Left ventricle myocardium inferior (tissue), 1 donor: ENCODE data around the gene KRTAP5-5. TPM values are rescaled to one million over a fixed set of nuclear protein-coding genes. Genes with fewer than 3 reads are reported as not detected.
"Not testable (repeated sequence)": the region's sequence is repeated elsewhere in the genome, so short reads cannot be mapped to it uniquely, and the experiment has no call there.

Experiments used
- DNase-seq: peaks from one replicate; pipeline ENCODE4 v3.0.0-alpha.2; 2020
- H3K27ac ChIP-seq: fragments of 200-600 bp; replicated peaks from 2 replicates; pipeline ENCODE4 v1.8.0; 2021
- H3K27me3 ChIP-seq: fragments of 200-600 bp; 2 replicates; pipeline ENCODE4 v1.8.0; 2021; ENCODE audit warnings: low read depth
- H3K36me3 ChIP-seq: fragments of 200-600 bp; 2 replicates; pipeline ENCODE4 v1.8.0; 2021
- H3K4me1 ChIP-seq: fragments of 200-600 bp; 2 replicates; pipeline ENCODE4 v1.8.0; 2021
- H3K4me3 ChIP-seq: fragments of 200-600 bp; 2 replicates; pipeline ENCODE4 v1.8.0; 2021; ENCODE audit warnings: mild to moderate bottlenecking, moderate library complexity
- H3K9me3 ChIP-seq: fragments of 200-600 bp; replicated peaks from 2 replicates; pipeline ENCODE4 v1.8.0; 2021
- intact Hi-C: fragments of 100-400 bp; cut with micrococcal nuclease; formaldehyde crosslinking; loops from one replicate; pipeline ENCODE4 v1.11.0; 2022
- long read RNA-seq: library from polyadenylated mRNA; unstranded; transcript quantifications from one replicate; pipeline ENCODE4 v2.0.0, GENCODE V29; 2021
- total RNA-seq: library from RNA; stranded (reverse); fragmentation: NEBNext Ultra II Directional; extraction: Animal tissue kit (Norgen Biotek cat#: 25700); gene quantifications from one replicate; pipeline ENCODE4 v1.2.1, GENCODE V29; 2021
- TF ChIP-seq, protein P1 (sequence below): fragments of 200-600 bp; IDR thresholded peaks from 2 replicates; pipeline ENCODE4 v1.8.0; 2021; ENCODE audit warnings: antibody characterized with exemption, mild to moderate bottlenecking, borderline replicate concordance
- donor health status: DM: no; HTN: yes; CAD: no; lungs with severe emphysema.

Gene KRTAP5-5, protein sequence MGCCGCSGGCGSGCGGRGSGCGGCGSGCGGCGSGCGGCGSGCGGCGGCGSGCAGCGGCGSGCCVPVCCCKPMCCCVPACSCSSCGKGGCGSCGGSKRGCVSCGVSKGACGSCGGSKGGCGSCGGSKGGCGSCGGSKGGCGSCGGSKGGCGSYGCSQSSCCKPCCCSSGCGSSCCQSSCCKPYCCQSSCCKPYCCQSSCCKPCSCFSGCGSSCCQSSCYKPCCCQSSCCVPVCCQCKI
- total RNA-seq, result not detected
- long read RNA-seq, result 0 reads

DNA sequence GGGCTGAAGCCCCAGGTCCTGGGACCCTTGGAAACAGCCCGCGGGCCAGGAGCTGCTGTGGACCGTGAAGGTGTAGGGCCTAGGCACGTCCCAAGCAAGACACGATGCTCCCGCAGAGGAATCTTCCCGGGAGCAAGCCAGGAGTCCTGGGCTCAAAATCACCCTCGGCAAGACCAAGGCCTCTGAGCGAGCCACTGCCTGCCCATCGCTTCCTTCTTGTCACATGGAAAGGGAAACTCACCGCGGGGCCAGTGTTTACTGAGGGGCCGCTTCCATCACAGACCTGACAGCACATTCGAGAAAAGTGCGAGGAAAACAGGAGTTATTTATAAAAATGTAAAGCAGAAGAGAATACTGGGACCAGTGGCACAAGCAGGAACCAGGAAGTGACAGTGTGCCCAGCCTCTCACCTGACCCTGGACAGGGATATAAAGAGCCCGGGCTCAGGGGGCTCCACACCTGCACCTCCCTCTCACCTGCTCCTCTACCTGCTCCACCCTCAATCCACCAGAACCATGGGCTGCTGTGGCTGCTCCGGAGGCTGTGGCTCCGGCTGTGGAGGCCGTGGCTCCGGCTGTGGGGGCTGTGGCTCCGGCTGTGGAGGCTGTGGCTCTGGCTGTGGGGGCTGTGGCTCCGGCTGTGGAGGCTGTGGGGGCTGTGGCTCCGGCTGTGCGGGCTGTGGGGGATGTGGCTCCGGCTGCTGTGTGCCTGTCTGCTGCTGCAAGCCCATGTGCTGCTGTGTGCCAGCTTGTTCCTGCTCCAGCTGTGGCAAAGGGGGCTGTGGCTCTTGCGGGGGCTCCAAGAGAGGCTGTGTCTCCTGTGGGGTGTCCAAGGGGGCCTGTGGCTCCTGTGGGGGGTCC is at the start of gene KRTAP5-5:
TSS of gene KRTAP5-5 (plus strand) at position 450 of the 860 bp plus-strand sequence. CDS start at position 516, 66 bp downstream.
- no peak within 1 kb of the TSS for H3K27ac ChIP-seq
- H3K27me3 ChIP-seq, result peaks cover 72% of the 10 kb centered on the region
- intact Hi-C loops, result no loop called here
- no peak for DNase-seq
- H3K4me1 ChIP-seq, result peaks cover 17% of the 10 kb centered on the region
- H3K4me3 ChIP-seq, result no peak within 1 kb of the TSS
- no peaks in the 10 kb centered on the region for H3K9me3 ChIP-seq
- H3K36me3 ChIP-seq, result no peaks in the 10 kb centered on the region
- TF ChIP-seq, protein P1, sequence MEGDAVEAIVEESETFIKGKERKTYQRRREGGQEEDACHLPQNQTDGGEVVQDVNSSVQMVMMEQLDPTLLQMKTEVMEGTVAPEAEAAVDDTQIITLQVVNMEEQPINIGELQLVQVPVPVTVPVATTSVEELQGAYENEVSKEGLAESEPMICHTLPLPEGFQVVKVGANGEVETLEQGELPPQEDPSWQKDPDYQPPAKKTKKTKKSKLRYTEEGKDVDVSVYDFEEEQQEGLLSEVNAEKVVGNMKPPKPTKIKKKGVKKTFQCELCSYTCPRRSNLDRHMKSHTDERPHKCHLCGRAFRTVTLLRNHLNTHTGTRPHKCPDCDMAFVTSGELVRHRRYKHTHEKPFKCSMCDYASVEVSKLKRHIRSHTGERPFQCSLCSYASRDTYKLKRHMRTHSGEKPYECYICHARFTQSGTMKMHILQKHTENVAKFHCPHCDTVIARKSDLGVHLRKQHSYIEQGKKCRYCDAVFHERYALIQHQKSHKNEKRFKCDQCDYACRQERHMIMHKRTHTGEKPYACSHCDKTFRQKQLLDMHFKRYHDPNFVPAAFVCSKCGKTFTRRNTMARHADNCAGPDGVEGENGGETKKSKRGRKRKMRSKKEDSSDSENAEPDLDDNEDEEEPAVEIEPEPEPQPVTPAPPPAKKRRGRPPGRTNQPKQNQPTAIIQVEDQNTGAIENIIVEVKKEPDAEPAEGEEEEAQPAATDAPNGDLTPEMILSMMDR, result no peak

DNA sequence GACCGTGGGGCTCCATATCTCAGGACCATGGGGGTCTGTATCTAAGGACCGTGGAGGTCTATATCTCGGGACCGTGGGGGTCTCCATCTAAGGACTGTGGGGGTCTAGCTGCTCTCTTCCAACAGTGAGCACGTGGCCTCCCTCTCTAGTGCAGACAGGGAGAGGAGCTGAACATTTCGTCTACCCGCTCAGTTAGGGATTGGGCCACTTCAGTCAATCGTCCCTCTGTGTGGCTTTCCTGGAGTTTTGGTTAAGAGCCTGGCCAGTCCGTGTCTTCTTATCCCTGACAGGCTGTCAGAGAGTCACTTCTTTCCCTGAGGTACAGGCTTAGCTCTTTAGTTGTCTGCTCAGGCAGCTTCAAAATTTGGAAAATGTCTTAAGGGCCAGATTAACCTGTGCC is 47.6 kb upstream of the KRTAP5-5 start:
- H3K9me3 ChIP-seq, result peaks cover 9% of the 10 kb centered on the region
- intact Hi-C loops, result no loop called here
- no peak for DNase-seq

DNA sequence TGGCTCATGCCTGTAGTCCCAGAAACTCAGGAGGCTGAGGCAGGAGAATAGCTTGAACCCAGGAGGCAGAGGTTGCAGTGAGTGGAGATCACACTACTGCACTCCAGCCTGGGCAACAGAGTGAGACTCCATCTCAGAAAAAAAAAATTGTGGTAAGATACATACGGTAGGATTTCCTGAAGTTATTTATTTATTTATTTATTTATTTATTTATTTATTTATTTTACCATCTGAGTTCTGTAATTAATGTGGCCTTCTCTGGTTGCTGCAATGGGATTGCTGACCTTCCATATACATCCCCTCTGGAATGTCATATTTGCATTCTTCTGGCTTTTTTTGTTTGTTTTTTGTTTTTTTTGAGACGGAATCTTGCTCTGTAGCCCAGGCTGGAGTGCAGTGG is 46.7 kb upstream of the KRTAP5-5 start:
- intact Hi-C loops, H3K4me1 ChIP-seq, H3K9me3 ChIP-seq, H3K27me3 ChIP-seq, H3K27ac ChIP-seq, H3K36me3 ChIP-seq, DNase-seq, H3K4me3 ChIP-seq: not testable (repeated sequence)

More for the DNA sequence above, 47.6 kb upstream of the KRTAP5-5 start:
- no peak overlapping the region for H3K4me3 ChIP-seq
- no peaks in the 10 kb centered on the region for H3K36me3 ChIP-seq
- TF ChIP-seq, protein P1, result no peak
- H3K27ac ChIP-seq, result no peak overlapping the region
- no peaks in the 10 kb centered on the region for H3K27me3 ChIP-seq
- H3K4me1 ChIP-seq, result no peaks in the 10 kb centered on the region

DNA sequence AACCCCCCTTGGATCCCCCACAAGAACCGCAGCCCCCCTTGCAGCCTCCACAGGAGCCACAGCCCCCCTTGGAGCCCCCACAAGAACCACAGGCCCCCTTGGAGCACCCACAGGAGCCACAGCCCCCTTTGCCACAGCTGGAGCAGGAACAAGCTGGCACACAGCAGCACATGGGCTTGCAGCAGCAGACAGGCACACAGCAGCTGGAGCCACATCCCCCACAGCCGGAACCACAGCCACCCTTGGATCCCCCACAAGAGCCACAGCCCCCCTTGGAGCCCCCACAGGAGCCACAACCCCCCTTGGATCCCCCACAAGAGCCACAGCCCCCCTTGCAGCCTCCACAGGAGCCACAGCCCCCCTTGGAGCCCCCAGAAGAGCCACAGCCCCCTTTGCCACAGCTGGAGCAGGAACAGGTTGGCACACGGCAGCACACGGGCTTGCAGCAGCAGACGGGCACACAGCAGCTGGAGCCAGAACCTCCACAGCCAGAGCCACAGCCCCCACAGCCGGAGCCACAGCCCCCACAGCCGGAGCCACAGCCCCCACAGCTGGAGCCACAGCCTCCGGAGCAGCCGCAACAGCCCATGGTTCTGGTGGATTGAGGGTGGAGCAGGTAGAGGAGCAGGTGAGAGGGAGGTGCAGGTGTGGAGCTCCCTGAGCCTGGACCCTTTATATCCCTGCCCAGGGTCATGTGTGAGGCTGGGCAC is 44.8 kb upstream of the KRTAP5-5 start, which contains the start of gene KRTAP5-1:
TSS of gene KRTAP5-1 (minus strand) at position 623 of the 710 bp plus-strand sequence. CDS start at position 589, 34 bp downstream.
- H3K27me3 ChIP-seq, DNase-seq, intact Hi-C loops, H3K9me3 ChIP-seq, H3K4me3 ChIP-seq, H3K36me3 ChIP-seq, H3K27ac ChIP-seq, H3K4me1 ChIP-seq: not testable (repeated sequence)

DNA sequence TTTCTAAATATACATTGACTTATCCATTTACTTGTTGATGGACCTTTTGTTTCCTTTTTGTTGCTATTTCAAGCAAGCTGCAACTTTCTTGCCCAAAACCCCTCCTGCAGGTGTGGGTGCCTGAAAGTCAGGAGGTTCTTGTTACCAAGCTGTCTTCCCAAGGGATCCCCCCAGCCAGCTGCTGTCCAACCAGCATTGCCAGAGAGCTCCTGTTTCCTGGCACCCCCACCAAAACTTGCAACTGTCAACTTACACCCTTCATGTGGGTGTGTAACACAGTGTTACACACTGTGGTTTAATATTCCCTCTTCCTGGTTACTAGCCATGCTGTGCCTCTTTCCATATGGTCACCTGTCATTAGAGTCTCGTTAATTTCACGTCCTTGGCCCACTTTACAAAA is 42.9 kb upstream of the KRTAP5-5 start:
- Histone ChIP-seq H3K36me3 (no peaks in the 10 kb centered on the region), H3K27ac (no peak overlapping the region), H3K4me3 (no peak overlapping the region), H3K9me3 (no peaks in the 10 kb centered on the region), H3K4me1 (peaks cover 7% of the 10 kb centered on the region), H3K27me3 (no peaks in the 10 kb centered on the region)
- TF ChIP-seq, protein P1, result no peak
- intact Hi-C loops, result no loop called here
- DNase-seq, result no peak

DNA sequence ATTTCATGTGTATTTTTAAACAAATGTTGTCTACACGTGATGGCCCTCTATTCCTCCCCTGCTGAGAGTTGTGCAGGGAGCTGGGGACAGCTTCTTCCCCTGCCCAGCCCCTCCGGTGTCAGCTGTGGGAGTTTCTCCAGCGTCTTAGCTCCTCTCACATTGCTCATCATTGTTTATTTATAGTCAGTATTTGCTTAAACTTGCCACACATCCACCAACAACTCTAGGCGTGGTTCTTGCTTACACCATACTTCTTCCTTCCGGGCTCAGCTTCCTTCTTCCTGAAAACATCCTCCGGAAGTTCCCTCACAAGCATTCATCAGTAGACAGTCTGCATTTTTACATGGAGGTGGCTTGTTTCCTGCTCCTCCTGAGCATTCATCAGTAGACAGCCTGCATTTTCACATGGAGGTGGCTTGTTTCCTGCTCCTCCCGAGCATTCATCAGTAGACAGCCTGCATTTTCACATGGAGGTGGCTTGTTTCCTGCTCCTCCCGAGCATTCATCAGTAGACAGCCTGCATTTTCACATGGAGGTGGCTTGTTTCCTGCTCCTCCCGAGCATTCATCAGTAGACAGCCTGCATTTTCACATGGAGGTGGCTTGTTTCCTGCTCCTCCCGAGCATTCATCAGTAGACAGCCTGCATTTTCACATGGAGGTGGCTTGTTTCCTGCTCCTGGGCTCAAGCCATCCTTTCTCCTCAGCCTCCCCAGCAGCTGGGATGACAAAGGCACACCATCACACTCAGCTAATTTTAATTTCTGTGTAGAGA is 40.2 kb upstream of the KRTAP5-5 start:
- H3K9me3 ChIP-seq, H3K36me3 ChIP-seq, H3K27me3 ChIP-seq, H3K4me1 ChIP-seq, DNase-seq, H3K4me3 ChIP-seq, intact Hi-C loops: not testable (repeated sequence)
- H3K27ac ChIP-seq, result peak overlapping the region; percentile 60
